DND-41 (cell line): ENCODE results near the gene RNF149.

ENCODE experiments used
- ATAC-seq: fragments of 200-7000 bp; cut with Tn5 transposase; 3 replicates; pipeline ENCODE4 v1.9.1; 2021; ENCODE audit warnings: low read depth; ENCODE audit not compliant: insufficient read depth
- DNase-seq: peaks from one replicate; pipeline ENCODE4 v3.0.0-alpha.2; 2020
- H2AFZ ChIP-seq: 2 replicates; pipeline ENCODE4 v1.6.0; 2012; ENCODE audit warnings: low read depth, low read length
- H3K27ac ChIP-seq: 2 replicates; pipeline ENCODE4 v1.5.1; 2012; ENCODE audit warnings: low read length, inconsistent platforms
- H3K27me3 ChIP-seq: fragments of 200-600 bp; sonication (generic); 2 replicates; pipeline ENCODE4 v1.6.0; 2012; ENCODE audit warnings: low read length, mild to moderate bottlenecking, inconsistent platforms; ENCODE audit not compliant: insufficient read depth, poor library complexity
- H3K36me3 ChIP-seq: 2 replicates; pipeline ENCODE4 v1.5.1; 2012; ENCODE audit warnings: low read length, inconsistent platforms; ENCODE audit not compliant: insufficient read depth
- H3K4me1 ChIP-seq: 2 replicates; pipeline ENCODE4 v1.5.1; 2012; ENCODE audit warnings: mild to moderate bottlenecking, low read length; ENCODE audit not compliant: insufficient read depth
- H3K4me2 ChIP-seq: 2 replicates; pipeline ENCODE4 v1.6.0; 2012; ENCODE audit warnings: mild to moderate bottlenecking, moderate library complexity, low read length, inconsistent platforms; ENCODE audit not compliant: insufficient read depth
- H3K4me3 ChIP-seq, 2 experiments: fragments of 200-600 bp in 1 of 2; shearing (Covaris generic) in 1 of 2; 2 replicates each; pipeline ENCODE4 v1.5.1; 2012 to 2016; ENCODE audit warnings: inconsistent platforms in 2 of 2, low read length in 2 of 2, mild to moderate bottlenecking in 2 of 2, low read depth in 1 of 2, moderate library complexity in 1 of 2
- H3K79me2 ChIP-seq: 2 replicates; pipeline ENCODE4 v1.6.0; 2012; ENCODE audit warnings: low read length, inconsistent platforms; ENCODE audit not compliant: insufficient read depth
- H3K9ac ChIP-seq: 2 replicates; pipeline ENCODE4 v1.6.0; 2012; ENCODE audit warnings: low read depth, mild to moderate bottlenecking, inconsistent platforms, low read length, moderate library complexity
- H3K9me3 ChIP-seq: 2 replicates; pipeline ENCODE4 v1.5.1; 2012; ENCODE audit warnings: low read length, moderate library complexity, mild to moderate bottlenecking, inconsistent platforms; ENCODE audit not compliant: insufficient read depth, severe bottlenecking
- H4K20me1 ChIP-seq: 2 replicates; pipeline ENCODE4 v1.6.0; 2012; ENCODE audit warnings: low read length; ENCODE audit not compliant: insufficient read depth
- CTCF ChIP-seq: IDR thresholded peaks from 2 replicates; pipeline ENCODE4 v1.5.1; 2012; ENCODE audit warnings: borderline replicate concordance, low read length, moderate library complexity, mild to moderate bottlenecking; ENCODE audit not compliant: poor library complexity, severe bottlenecking; ENCODE audit errors: extremely low read depth
- EZH2 ChIP-seq: IDR thresholded peaks from 3 replicates; pipeline ENCODE4 v1.6.1; 2012; ENCODE audit warnings: borderline replicate concordance, low read depth, mild to moderate bottlenecking, moderate library complexity, low read length, inconsistent platforms; ENCODE audit not compliant: severe bottlenecking

Gene RNF149

GRCh38 chr2:101282980-101283379 is 25.5 kb downstream of the RNF149 start:
- ATAC-seq (no peak), DNase-seq (no peak)
- H3K27me3 ChIP-seq = no peaks in the 10 kb centered on the region
- 0 out of 2 replicates have a peak, but pooled peaks cover 5% of the 10 kb centered on the region for H4K20me1 ChIP-seq
- no peak overlapping the region for H3K9ac ChIP-seq
- H3K79me2 ChIP-seq = 0 out of 2 replicates have a peak, but pooled peaks cover 2% of the 10 kb centered on the region
- no peak overlapping the region for H2AFZ ChIP-seq
- H3K4me2 ChIP-seq = no peak overlapping the region
- H3K36me3 ChIP-seq = peaks cover 97% of the 10 kb centered on the region
- TF ChIP-seq CTCF = no peak
- no peak for TF ChIP-seq EZH2
- no peaks in the 10 kb centered on the region for H3K4me1 ChIP-seq
- H3K27ac ChIP-seq = no peak overlapping the region
- no peaks in the 10 kb centered on the region for H3K9me3 ChIP-seq
- H3K4me3 ChIP-seq = no peak overlapping the region

GRCh38 chr2:101281482-101281881 is 27.0 kb downstream of the RNF149 start:
- no peak for ATAC-seq
- Histone ChIP-seq H3K4me1 (no peaks in the 10 kb centered on the region), H3K9ac (no peak overlapping the region), H3K36me3 (peaks cover 95% of the 10 kb centered on the region), H3K9me3 (no peaks in the 10 kb centered on the region), H3K4me2 (no peak overlapping the region), H4K20me1 (0 out of 2 replicates have a peak, but pooled peaks cover 5% of the 10 kb centered on the region), H3K27ac (no peak overlapping the region), H3K4me3 (no peak overlapping the region), H3K27me3 (no peaks in the 10 kb centered on the region), H3K79me2 (0 out of 2 replicates have a peak, but pooled peaks cover 2% of the 10 kb centered on the region), H2AFZ (no peak overlapping the region)
- DNase-seq = no peak
- no peak for TF ChIP-seq EZH2
- no peak for TF ChIP-seq CTCF

GRCh38 chr2:101278925-101279324 is 29.6 kb downstream of the RNF149 start:
- 0 out of 2 replicates have a peak, but pooled peaks cover 2% of the 10 kb centered on the region for H3K79me2 ChIP-seq
- DNase-seq (no peak), ATAC-seq (no peak)
- H3K4me2 ChIP-seq = no peak overlapping the region
- H3K4me1 ChIP-seq = no peaks in the 10 kb centered on the region
- no peak overlapping the region for H3K4me3 ChIP-seq
- H3K27me3 ChIP-seq = no peaks in the 10 kb centered on the region
- H3K9ac ChIP-seq = no peak overlapping the region
- no peaks in the 10 kb centered on the region for H3K9me3 ChIP-seq
- H4K20me1 ChIP-seq = 0 out of 2 replicates have a peak, but pooled peaks cover 5% of the 10 kb centered on the region
- H3K27ac ChIP-seq = no peak overlapping the region
- no peak overlapping the region for H2AFZ ChIP-seq
- no peak for TF ChIP-seq EZH2
- H3K36me3 ChIP-seq = peaks cover 83% of the 10 kb centered on the region

GRCh38 chr2:101277111-101277510 is 31.4 kb downstream of the RNF149 start:
- Histone ChIP-seq H3K27me3 (no peaks in the 10 kb centered on the region), H2AFZ (no peak overlapping the region), H3K9me3 (no peaks in the 10 kb centered on the region), H3K27ac (no peak overlapping the region), H3K4me3 (no peak overlapping the region), H3K4me1 (no peaks in the 10 kb centered on the region), H3K9ac (no peak overlapping the region), H3K4me2 (no peak overlapping the region), H3K79me2 (0 out of 2 replicates have a peak, but pooled peaks cover 2% of the 10 kb centered on the region), H3K36me3 (peaks cover 83% of the 10 kb centered on the region), H4K20me1 (no peaks in the 10 kb centered on the region)
- peak; percentile 7 for TF ChIP-seq CTCF
- no peak for TF ChIP-seq EZH2
- DNase-seq (no peak), ATAC-seq (no peak)
